CD4-positive, CD25-positive, alpha-beta regulatory T cell (primary cell): ENCODE data around the gene ZFAND3. TPM values are rescaled to one million over a fixed set of nuclear protein-coding genes. Genes with fewer than 3 reads are reported as not detected.
"Not testable (repeated sequence)": the region's sequence is repeated elsewhere in the genome, so short reads cannot be mapped to it uniquely, and the experiment has no call there.

ENCODE experiments used
- ATAC-seq, 2 donors: fragments of 150-1000 bp; cut with Tn5 transposase; one replicate each; pipeline ENCODE4 v1.10.0; 2021; ENCODE audit warnings: low read depth in 2 of 2, moderate number of reproducible peaks in 2 of 2, moderate library complexity in 1 of 2
- DNase-seq, 3 donors: peaks; one replicate each; pipeline versions ENCODE4 v3.0.0 to v3.0.0-alpha.2; 2012 to 2022; ENCODE audit warnings: mixed read lengths in 1 of 3
- H3K27ac ChIP-seq: one replicate; pipeline ENCODE4 v1.7.0; 2013; ENCODE audit warnings: mild to moderate bottlenecking, low read length; ENCODE audit not compliant: insufficient read depth, poor library complexity, severe bottlenecking
- H3K27me3 ChIP-seq: one replicate; pipeline ENCODE4 v1.7.0; 2013; ENCODE audit warnings: low read length; ENCODE audit not compliant: control insufficient read depth, insufficient read depth
- H3K36me3 ChIP-seq: one replicate; pipeline ENCODE4 v1.7.0; 2013; ENCODE audit warnings: mild to moderate bottlenecking, low read length, moderate library complexity; ENCODE audit not compliant: control insufficient read depth, insufficient read depth
- H3K4me1 ChIP-seq: 2 replicates; pipeline ENCODE4 v1.7.0; 2013; ENCODE audit warnings: mild to moderate bottlenecking, low read length; ENCODE audit not compliant: insufficient read depth, control insufficient read depth, poor library complexity, severe bottlenecking
- H3K4me3 ChIP-seq: one replicate; pipeline ENCODE4 v1.7.0; 2013; ENCODE audit warnings: low read depth, mild to moderate bottlenecking, low read length, moderate library complexity
- H3K9me3 ChIP-seq, 2 experiments: 1 replicate in 1 of 2; 2 replicates in 1 of 2; pipeline ENCODE4 v1.7.0; 2013; ENCODE audit warnings: low read length in 2 of 2, mild to moderate bottlenecking in 1 of 2, moderate library complexity in 1 of 2; ENCODE audit not compliant: control insufficient read depth in 2 of 2
- H3K27ac Mint-ChIP-seq, 3 donors: one replicate each; pipeline ENCODE4 v1.8.0; 2020 to 2022; ENCODE audit warnings: mild to moderate bottlenecking in 3 of 3, mixed read lengths in 3 of 3, moderate library complexity in 2 of 3
- H3K27me3 Mint-ChIP-seq: one replicate; pipeline ENCODE4 v1.8.0; 2022; ENCODE audit warnings: mild to moderate bottlenecking, mixed read lengths
- H3K36me3 Mint-ChIP-seq: one replicate; pipeline ENCODE4 v1.8.0; 2020; ENCODE audit warnings: mixed read lengths
- H3K4me1 Mint-ChIP-seq, 4 donors: one replicate each; pipeline ENCODE4 v1.8.0; 2020 to 2022; ENCODE audit warnings: mixed read lengths in 4 of 4, mild to moderate bottlenecking in 1 of 4
- H3K4me3 Mint-ChIP-seq, 4 donors: one replicate each; pipeline ENCODE4 v1.8.0; 2020 to 2022; ENCODE audit warnings: mild to moderate bottlenecking in 4 of 4, mixed read lengths in 4 of 4, moderate library complexity in 3 of 4
- H3K9me3 Mint-ChIP-seq, 7 donors: one replicate each; pipeline ENCODE4 v1.8.0; 2020 to 2022; ENCODE audit warnings: mixed read lengths in 7 of 7, mild to moderate bottlenecking in 3 of 7, moderate library complexity in 2 of 7
- polyA plus RNA-seq, 4 donors: library from polyadenylated mRNA; unstranded; fragments of 300-500 nt; fragmentation: Illumina TruSeq; gene quantifications; one replicate each; pipeline ENCODE4 v1.2.3, GENCODE V29; 2021
- total RNA-seq: library from RNA; stranded (reverse); gene quantifications from one replicate; pipeline ENCODE4 v1.2.3, GENCODE V29; 2022

Gene ZFAND3
- total and polyA plus RNA-seq, 5 donors from 2014 or later, result 3.5 to 60.0 (median 5.1) TPM

DNA sequence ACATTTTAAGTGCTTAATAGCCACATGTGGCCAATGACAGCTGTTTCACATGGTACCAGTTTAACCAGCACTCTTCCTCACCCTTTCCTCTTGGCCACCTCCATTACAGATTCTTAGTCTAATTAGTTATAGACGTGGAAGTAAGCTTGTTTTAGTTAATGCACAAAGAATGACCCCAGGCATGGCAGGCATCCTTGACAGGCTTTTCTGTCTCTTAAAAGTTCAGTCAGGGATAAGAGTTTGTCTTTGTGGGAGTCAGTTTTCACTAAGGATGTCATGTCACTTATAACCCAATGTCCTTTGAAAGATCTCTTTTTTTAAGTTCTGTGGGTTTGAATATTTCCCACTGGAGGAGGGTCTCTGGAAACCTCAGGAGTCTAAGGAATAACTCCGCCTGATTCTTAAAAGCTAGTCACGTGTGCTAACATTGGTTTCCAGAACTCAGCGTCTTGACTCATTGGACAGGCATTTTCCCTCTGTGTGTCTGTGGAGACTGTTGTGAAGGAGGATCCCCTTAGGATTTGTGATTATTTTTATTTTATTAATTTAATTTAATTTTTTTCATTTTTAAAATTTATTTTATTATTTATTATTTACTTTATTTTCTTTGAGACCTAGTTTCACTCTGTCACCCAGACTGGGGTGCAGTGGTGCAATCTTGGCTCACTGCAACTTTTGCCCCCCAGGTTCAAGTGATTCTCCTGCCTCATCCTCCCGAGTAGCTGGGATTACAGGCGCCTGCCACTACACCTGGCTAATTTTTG lies 171.4 kb downstream of the ZFAND3 start:
- H3K27me3 ChIP-seq, result no peaks in the 10 kb centered on the region
- Mint-ChIP-seq H3K27ac (peak overlapping the region in 1 of 3 donors; percentile 65), H3K36me3 (no peaks in the 10 kb centered on the region), H3K4me1 (peaks cover 38 to 59% (median 51%) of the 10 kb centered on the region in 4 donors), H3K27me3 (no peaks in the 10 kb centered on the region), H3K9me3 (no peaks in the 10 kb centered on the region), H3K4me3 (no peak overlapping the region)
- H3K36me3 ChIP-seq, result no peaks in the 10 kb centered on the region
- peaks cover 6% of the 10 kb centered on the region for H3K4me1 ChIP-seq
- DNase-seq, result no peak
- no peak overlapping the region for H3K27ac ChIP-seq
- no peak overlapping the region for H3K4me3 ChIP-seq
- H3K9me3 ChIP-seq, result no peaks in the 10 kb centered on the region
- no peak for ATAC-seq

DNA sequence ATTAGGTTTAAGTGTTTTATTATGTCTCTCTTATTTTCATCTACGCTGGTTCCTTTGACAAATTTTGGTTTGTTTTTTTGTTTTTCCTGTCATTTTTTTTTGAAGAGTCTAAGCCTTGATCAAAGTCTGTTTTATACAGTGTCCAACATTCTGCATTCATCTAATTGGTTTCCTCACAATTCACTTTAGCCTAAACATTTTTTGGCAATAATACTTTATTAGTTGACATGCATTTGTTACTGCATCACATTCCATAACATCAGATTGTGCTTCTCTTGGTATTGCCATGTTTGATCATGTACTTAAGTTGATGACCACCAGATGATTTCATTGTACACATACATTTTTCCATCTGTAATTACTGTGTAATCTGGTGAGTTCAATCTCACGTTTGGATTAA lies 173.2 kb downstream of the ZFAND3 start:
- no peak overlapping the region for H3K27ac ChIP-seq
- DNase-seq (no peak), ATAC-seq (no peak)
- no peak overlapping the region for H3K4me3 Mint-ChIP-seq
- H3K4me1 Mint-ChIP-seq, result peaks cover 33 to 50% (median 39%) of the 10 kb centered on the region in 4 donors
- no peak overlapping the region for H3K27ac Mint-ChIP-seq
- H3K9me3 ChIP-seq, result no peaks in the 10 kb centered on the region
- no peaks in the 10 kb centered on the region for H3K27me3 Mint-ChIP-seq
- no peak overlapping the region for H3K4me3 ChIP-seq
- no peaks in the 10 kb centered on the region for H3K27me3 ChIP-seq
- peaks cover 3% of the 10 kb centered on the region for H3K4me1 ChIP-seq
- H3K9me3 Mint-ChIP-seq, result peaks cover 0 to 3% (median 0%) of the 10 kb centered on the region in 7 donors
- no peaks in the 10 kb centered on the region for H3K36me3 Mint-ChIP-seq
- no peaks in the 10 kb centered on the region for H3K36me3 ChIP-seq

DNA sequence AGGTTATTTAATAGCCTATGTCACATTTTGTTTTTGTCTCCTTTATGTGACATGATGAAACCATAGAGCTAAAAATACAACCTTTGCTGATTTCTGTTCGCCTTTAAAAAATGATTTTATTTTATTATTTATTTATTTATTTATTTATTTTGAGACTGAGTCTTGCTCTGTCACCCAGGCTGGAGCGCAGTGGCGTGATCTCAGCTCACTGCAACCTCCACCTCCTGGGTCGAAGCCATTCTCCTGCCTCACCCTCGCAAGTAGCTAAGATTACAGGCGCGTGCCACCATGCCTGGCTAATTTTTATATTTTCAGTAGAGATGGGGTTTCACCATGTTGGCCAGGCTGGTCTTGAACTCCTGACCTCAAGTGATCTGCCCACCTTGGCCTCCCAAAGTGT lies 173.7 kb downstream of the ZFAND3 start:
- not testable (repeated sequence) for H3K27ac Mint-ChIP-seq

DNA sequence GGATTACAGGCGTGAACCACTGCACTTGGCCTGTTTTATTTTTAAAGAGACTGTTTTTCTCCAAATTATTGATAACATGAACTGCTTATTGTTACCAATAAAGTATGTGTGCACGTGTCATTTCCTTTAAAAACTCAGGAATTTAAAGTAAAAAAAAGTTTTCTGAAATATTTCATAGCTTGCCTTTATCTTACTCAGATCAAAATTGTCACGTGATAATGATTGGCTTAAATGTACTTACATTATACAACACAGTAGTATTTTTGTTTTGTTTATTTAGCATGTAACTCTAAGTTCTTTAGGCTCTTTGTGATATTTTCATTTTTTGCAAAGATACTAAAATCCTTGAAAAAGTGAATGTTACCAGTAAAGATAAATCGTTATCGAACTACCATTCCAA lies 174.1 kb downstream of the ZFAND3 start:
- Histone ChIP-seq H3K4me1 (peaks cover 3% of the 10 kb centered on the region), H3K27me3 (no peaks in the 10 kb centered on the region), H3K36me3 (no peaks in the 10 kb centered on the region), H3K9me3 (no peaks in the 10 kb centered on the region), H3K4me3 (no peak overlapping the region), H3K27ac (no peak overlapping the region)
- no peak overlapping the region for H3K4me3 Mint-ChIP-seq
- H3K27ac Mint-ChIP-seq, result no peak overlapping the region
- DNase-seq, result no peak
- no peaks in the 10 kb centered on the region for H3K27me3 Mint-ChIP-seq
- H3K36me3 Mint-ChIP-seq, result peaks cover 4% of the 10 kb centered on the region
- peaks cover 0 to 5% (median 1%) of the 10 kb centered on the region in 7 donors for H3K9me3 Mint-ChIP-seq
- no peak for ATAC-seq
- peaks cover 27 to 47% (median 37%) of the 10 kb centered on the region in 4 donors for H3K4me1 Mint-ChIP-seq

More for the DNA sequence above, 173.7 kb downstream of the ZFAND3 start:
- H3K36me3 Mint-ChIP-seq, DNase-seq, H3K4me1 ChIP-seq, H3K27me3 Mint-ChIP-seq, H3K27me3 ChIP-seq, H3K27ac ChIP-seq, H3K4me3 Mint-ChIP-seq, H3K9me3 Mint-ChIP-seq, H3K36me3 ChIP-seq, ATAC-seq, H3K9me3 ChIP-seq, H3K4me3 ChIP-seq: not testable (repeated sequence)
- H3K4me1 Mint-ChIP-seq, result peaks cover 31 to 48% (median 41%) of the 10 kb centered on the region in 4 donors

DNA sequence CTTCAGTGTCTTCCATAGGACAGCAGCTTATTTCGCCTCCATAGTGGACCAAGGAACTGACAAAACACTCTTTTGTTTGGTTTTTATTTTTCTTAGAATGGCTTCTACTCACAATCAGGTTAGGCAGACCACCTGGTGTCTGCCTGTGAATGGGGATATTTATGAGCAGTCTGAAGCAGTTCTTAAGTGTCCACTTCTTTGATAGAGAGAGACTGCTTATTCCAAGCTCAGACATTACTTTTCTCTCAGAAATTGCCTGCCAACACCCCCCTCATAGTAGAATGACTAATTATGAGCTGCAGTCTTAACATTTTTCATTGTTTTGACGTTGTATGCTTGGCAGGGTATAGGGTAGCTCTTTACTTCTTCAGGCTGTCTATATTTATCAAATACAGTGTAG lies 174.7 kb downstream of the ZFAND3 start:
- ATAC-seq, result no peak
- H3K4me3 Mint-ChIP-seq, result no peak overlapping the region

DNA sequence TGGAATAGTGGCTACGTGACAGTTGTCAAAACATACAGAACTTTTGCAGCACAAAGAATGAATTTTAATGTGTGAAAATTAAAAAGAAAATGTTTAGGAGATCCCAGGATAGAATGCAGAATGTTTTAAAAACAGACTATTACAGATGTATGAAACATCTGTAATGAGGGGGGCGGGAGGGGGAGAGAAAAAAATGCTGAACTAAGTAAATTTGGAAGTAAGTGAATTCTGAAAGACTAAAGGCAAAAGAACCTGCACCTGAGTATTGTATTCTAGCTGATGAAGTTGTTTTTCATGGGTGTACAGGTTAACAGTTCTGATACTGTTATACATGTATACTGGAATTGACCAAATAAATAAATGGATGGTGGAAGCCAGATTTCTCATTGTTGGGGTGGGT lies 178.8 kb downstream of the ZFAND3 start:
- Histone ChIP-seq H3K9me3 (no peaks in the 10 kb centered on the region), H3K4me1 (peaks cover 3% of the 10 kb centered on the region), H3K4me3 (no peak overlapping the region), H3K36me3 (no peaks in the 10 kb centered on the region), H3K27ac (no peak overlapping the region), H3K27me3 (no peaks in the 10 kb centered on the region)
- no peak for ATAC-seq
- Mint-ChIP-seq H3K4me1 (peaks cover 7 to 32% (median 16%) of the 10 kb centered on the region in 4 donors), H3K9me3 (peaks cover 0 to 5% (median 1%) of the 10 kb centered on the region in 7 donors), H3K27me3 (no peaks in the 10 kb centered on the region), H3K27ac (no peak overlapping the region), H3K4me3 (no peak overlapping the region), H3K36me3 (peaks cover 14% of the 10 kb centered on the region)
- no peak for DNase-seq

More for the DNA sequence above, 174.7 kb downstream of the ZFAND3 start:
- Mint-ChIP-seq H3K27me3 (no peaks in the 10 kb centered on the region), H3K27ac (peak overlapping the region in 1 of 3 donors; percentile 55), H3K4me1 (peaks cover 27 to 42% (median 33%) of the 10 kb centered on the region in 4 donors), H3K9me3 (peaks cover 0 to 5% (median 1%) of the 10 kb centered on the region in 7 donors), H3K36me3 (peaks cover 4% of the 10 kb centered on the region)
- peaks cover 3% of the 10 kb centered on the region for H3K4me1 ChIP-seq
- no peak for DNase-seq
- no peak overlapping the region for H3K4me3 ChIP-seq
- no peaks in the 10 kb centered on the region for H3K9me3 ChIP-seq
- H3K27me3 ChIP-seq, result no peaks in the 10 kb centered on the region
- no peaks in the 10 kb centered on the region for H3K36me3 ChIP-seq
- H3K27ac ChIP-seq, result no peak overlapping the region

DNA sequence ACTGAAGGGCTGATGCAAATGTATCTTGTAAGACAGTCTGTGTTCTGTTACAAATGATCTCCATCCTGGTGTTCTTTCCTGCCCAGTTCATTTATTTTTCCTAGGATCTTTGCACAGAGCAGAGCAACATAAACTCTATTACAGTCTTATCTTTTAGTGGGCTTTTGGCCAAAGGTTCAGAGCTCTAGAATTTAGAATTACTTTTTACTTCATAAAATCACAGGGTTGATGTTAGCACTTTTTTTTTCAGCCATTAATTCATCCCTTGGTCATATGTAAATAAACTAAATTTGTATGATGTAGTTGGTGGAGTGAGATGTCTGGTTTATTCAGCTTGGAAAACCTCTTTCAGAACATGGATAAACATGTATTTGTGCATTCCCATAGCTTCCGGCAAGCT lies 181.9 kb downstream of the ZFAND3 start:
- Histone ChIP-seq H3K27me3 (no peaks in the 10 kb centered on the region), H3K4me3 (no peak overlapping the region), H3K4me1 (no peaks in the 10 kb centered on the region), H3K27ac (no peak overlapping the region), H3K36me3 (no peaks in the 10 kb centered on the region), H3K9me3 (no peaks in the 10 kb centered on the region)
- Mint-ChIP-seq H3K36me3 (peaks cover 14% of the 10 kb centered on the region), H3K27ac (no peak overlapping the region), H3K9me3 (peaks cover 0 to 5% (median 1%) of the 10 kb centered on the region in 7 donors), H3K4me1 (peaks cover 17 to 37% (median 28%) of the 10 kb centered on the region in 4 donors), H3K27me3 (no peaks in the 10 kb centered on the region), H3K4me3 (no peak overlapping the region)
- DNase-seq (no peak), ATAC-seq (no peak)

DNA sequence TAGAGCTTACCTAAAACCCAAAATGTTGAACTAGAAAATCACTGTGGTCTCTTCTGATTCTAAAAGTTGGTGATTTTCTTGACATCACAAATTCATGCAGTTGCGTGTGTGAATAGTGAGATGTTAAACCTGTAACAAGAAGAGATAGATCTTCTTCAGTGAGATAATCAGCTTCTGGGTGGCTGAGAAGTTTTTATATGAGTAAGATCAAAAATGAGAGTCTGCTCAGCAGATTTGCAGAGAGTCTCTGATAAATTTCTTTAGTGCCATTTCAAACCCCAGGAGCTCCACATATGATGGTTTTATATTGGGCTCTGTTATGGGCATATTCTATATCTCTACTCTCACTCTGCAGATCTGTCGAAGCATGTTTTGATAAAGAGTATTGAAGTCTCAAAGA lies 185.4 kb downstream of the ZFAND3 start:
- Mint-ChIP-seq H3K4me3 (no peak overlapping the region), H3K4me1 (peaks cover 24 to 33% (median 29%) of the 10 kb centered on the region in 4 donors), H3K27me3 (no peaks in the 10 kb centered on the region), H3K9me3 (peaks cover 0 to 4% (median 2%) of the 10 kb centered on the region in 7 donors), H3K27ac (peak overlapping the region in 1 of 3 donors; percentile 61), H3K36me3 (peaks cover 11% of the 10 kb centered on the region)
- Histone ChIP-seq H3K9me3 (no peaks in the 10 kb centered on the region), H3K36me3 (peaks cover 2% of the 10 kb centered on the region), H3K4me3 (no peak overlapping the region), H3K27me3 (no peaks in the 10 kb centered on the region), H3K4me1 (no peaks in the 10 kb centered on the region), H3K27ac (no peak overlapping the region)
- ATAC-seq (no peak), DNase-seq (peak in 1 of 3 donors; percentile 2)
